HepG2 (cell line): Measurements from ENCODE around the gene NTSR2. TPM values are rescaled to one million over a fixed set of nuclear protein-coding genes. Genes with fewer than 3 reads are reported as not detected.

Source experiments
- ETV5 ChIP-seq: IDR thresholded peaks from 2 replicates; pipeline ENCODE4 v1.6.1; 2018; ENCODE audit warnings: missing biosample characterization, missing genetic modification reagents, inconsistent platforms, borderline replicate concordance
- HINFP ChIP-seq: sonication (generic); formaldehyde crosslinking; IDR thresholded peaks from 2 replicates; pipeline ENCODE4 v1.4.0; 2020; ENCODE audit warnings: low read depth, mild to moderate bottlenecking, missing genetic modification reagents
- HNF1A ChIP-seq, 2 experiments: sonication (generic) in 1 of 2; formaldehyde crosslinking in 1 of 2; IDR thresholded peaks; 2 replicates each; pipeline versions ENCODE4 v1.4.0 to v1.6.1; 2016 to 2020; ENCODE audit warnings: borderline replicate concordance in 1 of 2, low read depth in 1 of 2, mild to moderate bottlenecking in 1 of 2, missing genetic modification reagents in 1 of 2
- ZFYVE20 ChIP-seq: sonication (generic); formaldehyde crosslinking; IDR thresholded peaks from 2 replicates; pipeline ENCODE4 v1.8.0; 2023; ENCODE audit warnings: low read depth, mild to moderate bottlenecking, moderate library complexity, missing genetic modification reagents, borderline replicate concordance
- polyA plus RNA-seq, 8 experiments: library from polyadenylated mRNA; depleted of rRNA in 3 of 8; stranded (reverse) in 7 of 8; unstranded in 1 of 8; fragments of >200 nt; fragmentation: Illumina TruSeq in 4 of 8; extraction: Trizol in 4 of 8; gene quantifications; 2 replicates each; pipeline versions ENCODE4 v1.2.1 to v1.2.3, GENCODE V29; 2011 to 2016; ENCODE audit warnings: low read depth in 4 of 8, missing spikeins in 1 of 8, mixed read lengths in 1 of 8; ENCODE audit not compliant: insufficient read depth in 1 of 8
- total RNA-seq, 5 experiments: library from RNA; depleted of rRNA; stranded (reverse); fragments of >200 nt; fragmentation: Illumina TruSeq; extraction: Trizol; gene quantifications; 2 replicates each; pipeline ENCODE4 v1.2.3, GENCODE V29; 2016; ENCODE audit warnings: low read depth in 1 of 5

Gene NTSR2
- total and polyA plus RNA-seq, 2 of the 13 experiments (the other 11 are each of a cell fraction or from before 2014, with no cell fraction given): not detected

GRCh38 chr2:11658208-11659114 lies 11.5 kb downstream of the NTSR2 start (continued):
- no peak for TF ChIP-seq HNF1A (IDR thresholded peaks at IDR 0.05; ENCODE audit: low read depth)
- no peak for TF ChIP-seq HNF1A (CRISPR knock-in tag; IDR thresholded peaks at IDR 0.05; ENCODE audit: borderline replicate concordance)
- no peak for TF ChIP-seq HINFP (CRISPR knock-in tag)
- no peak for TF ChIP-seq ETV5 (CRISPR knock-in tag)
- TF ChIP-seq ZFYVE20 (CRISPR knock-in tag): no peak
- TF ChIP-seq, all 625 proteins: peak for 0
